Measurements from ENCODE around the gene GPR143.

Gene GPR143

DNA sequence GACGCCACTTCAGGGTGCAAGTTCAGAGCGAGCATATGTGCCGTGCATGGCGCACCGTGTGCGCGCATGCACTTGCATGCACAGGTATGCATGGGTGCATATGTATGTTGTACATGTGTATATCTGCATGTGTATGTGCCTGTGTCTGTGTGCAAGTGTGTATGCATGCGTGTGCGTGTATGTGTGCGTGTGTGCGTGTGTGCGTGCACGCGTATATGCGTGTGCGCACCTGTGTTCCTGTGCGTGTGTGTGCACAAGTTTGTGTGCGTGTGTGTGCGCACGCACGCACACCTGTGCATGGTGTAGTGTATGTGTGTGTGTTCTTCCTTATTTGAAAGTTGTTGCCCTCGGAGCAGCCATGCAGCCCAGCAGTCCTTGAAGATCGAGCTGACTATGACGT, 76.8 kb downstream of the GPR143 start:
- Histone ChIP-seq H2AFZ (ENCODE audit: low read length) (no peak overlapping the region), H4K20me1 (ENCODE audit: insufficient read depth, low read length, poor library complexity, severe bottlenecking) (no peaks in the 10 kb centered on the region), H3K4me2 (ENCODE audit: low read depth, low read length, poor library complexity, severe bottlenecking) (no peak overlapping the region), H3K9me3 (ENCODE audit: insufficient read depth, low read depth, low read length) (no peaks in the 10 kb centered on the region), H3F3A (ENCODE audit: low read depth) (no peaks in the 10 kb centered on the region), H3K36me3 (ENCODE audit: insufficient read depth, low read length) (no peaks in the 10 kb centered on the region; the same call in 1 of the 2 replicates), H3K4me1 (ENCODE audit: insufficient read depth, low read length, poor library complexity, severe bottlenecking) (no peaks in the 10 kb centered on the region), H3K9me2 (replicated peaks; ENCODE audit: low read depth, low read length) (no peaks in the 10 kb centered on the region), H3K27me3 (ENCODE audit: insufficient read depth, low read length, poor library complexity, severe bottlenecking) (no peaks in the 10 kb centered on the region), H3K4me3 (ENCODE audit: low read length, poor library complexity, severe bottlenecking) (no peak overlapping the region), H3K9ac (ENCODE audit: low read depth, low read length, poor library complexity, severe bottlenecking) (no peak overlapping the region), H3K79me2 (ENCODE audit: insufficient read depth, low read length) (no peaks in the 10 kb centered on the region)
- no peak for TF ChIP-seq EZH2phosphoT487 (IDR thresholded peaks at IDR 0.05; ENCODE audit: borderline replicate concordance)

DNA sequence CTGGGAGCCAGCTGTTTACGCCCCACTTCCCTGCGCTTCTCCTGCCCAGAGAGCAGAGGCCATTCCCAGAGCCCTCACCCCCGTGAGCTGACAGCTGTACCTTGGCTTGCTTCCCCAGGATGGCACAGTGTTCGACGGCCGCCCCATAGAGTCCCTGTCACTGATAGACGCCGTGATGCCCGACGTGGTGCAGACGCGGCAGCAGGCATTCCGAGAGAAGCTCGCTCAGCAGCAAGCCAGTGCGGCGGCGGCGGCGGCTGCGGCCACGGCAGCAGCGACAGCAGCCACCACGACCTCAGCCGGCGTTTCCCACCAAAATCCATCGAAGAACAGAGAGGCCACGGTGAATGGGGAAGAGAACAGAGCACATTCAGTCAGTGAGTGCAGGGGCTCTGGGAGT, 77.7 kb downstream of the GPR143 start:
- H2AFZ ChIP-seq (ENCODE audit: low read length): no peak overlapping the region
- H3F3A ChIP-seq (ENCODE audit: low read depth): no peaks in the 10 kb centered on the region
- no peaks in the 10 kb centered on the region for H3K9me2 ChIP-seq (replicated peaks; ENCODE audit: low read depth, low read length)
- no peaks in the 10 kb centered on the region for H3K79me2 ChIP-seq (ENCODE audit: insufficient read depth, low read length)
- H4K20me1 ChIP-seq (ENCODE audit: insufficient read depth, low read length, poor library complexity, severe bottlenecking): no peaks in the 10 kb centered on the region
- TF ChIP-seq, protein P1, sequence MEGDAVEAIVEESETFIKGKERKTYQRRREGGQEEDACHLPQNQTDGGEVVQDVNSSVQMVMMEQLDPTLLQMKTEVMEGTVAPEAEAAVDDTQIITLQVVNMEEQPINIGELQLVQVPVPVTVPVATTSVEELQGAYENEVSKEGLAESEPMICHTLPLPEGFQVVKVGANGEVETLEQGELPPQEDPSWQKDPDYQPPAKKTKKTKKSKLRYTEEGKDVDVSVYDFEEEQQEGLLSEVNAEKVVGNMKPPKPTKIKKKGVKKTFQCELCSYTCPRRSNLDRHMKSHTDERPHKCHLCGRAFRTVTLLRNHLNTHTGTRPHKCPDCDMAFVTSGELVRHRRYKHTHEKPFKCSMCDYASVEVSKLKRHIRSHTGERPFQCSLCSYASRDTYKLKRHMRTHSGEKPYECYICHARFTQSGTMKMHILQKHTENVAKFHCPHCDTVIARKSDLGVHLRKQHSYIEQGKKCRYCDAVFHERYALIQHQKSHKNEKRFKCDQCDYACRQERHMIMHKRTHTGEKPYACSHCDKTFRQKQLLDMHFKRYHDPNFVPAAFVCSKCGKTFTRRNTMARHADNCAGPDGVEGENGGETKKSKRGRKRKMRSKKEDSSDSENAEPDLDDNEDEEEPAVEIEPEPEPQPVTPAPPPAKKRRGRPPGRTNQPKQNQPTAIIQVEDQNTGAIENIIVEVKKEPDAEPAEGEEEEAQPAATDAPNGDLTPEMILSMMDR (conservative IDR thresholded peaks at IDR 0.05; ENCODE audit: low read length): no peak
- no peak for TF ChIP-seq EZH2phosphoT487 (IDR thresholded peaks at IDR 0.05; ENCODE audit: borderline replicate concordance)
- no peaks in the 10 kb centered on the region for H3K4me1 ChIP-seq (ENCODE audit: insufficient read depth, low read length, poor library complexity, severe bottlenecking)
- no peak overlapping the region for H3K9ac ChIP-seq (ENCODE audit: low read depth, low read length, poor library complexity, severe bottlenecking)
- H3K27me3 ChIP-seq (ENCODE audit: insufficient read depth, low read length, poor library complexity, severe bottlenecking): no peaks in the 10 kb centered on the region
- H3K4me3 ChIP-seq (ENCODE audit: low read length, poor library complexity, severe bottlenecking): no peak overlapping the region
- no peaks in the 10 kb centered on the region for H3K9me3 ChIP-seq (ENCODE audit: insufficient read depth, low read depth, low read length)
- H3K4me2 ChIP-seq (ENCODE audit: low read depth, low read length, poor library complexity, severe bottlenecking): no peak overlapping the region
- H3K36me3 ChIP-seq (ENCODE audit: insufficient read depth, low read length): no peaks in the 10 kb centered on the region; the same call in 1 of the 2 replicates

DNA sequence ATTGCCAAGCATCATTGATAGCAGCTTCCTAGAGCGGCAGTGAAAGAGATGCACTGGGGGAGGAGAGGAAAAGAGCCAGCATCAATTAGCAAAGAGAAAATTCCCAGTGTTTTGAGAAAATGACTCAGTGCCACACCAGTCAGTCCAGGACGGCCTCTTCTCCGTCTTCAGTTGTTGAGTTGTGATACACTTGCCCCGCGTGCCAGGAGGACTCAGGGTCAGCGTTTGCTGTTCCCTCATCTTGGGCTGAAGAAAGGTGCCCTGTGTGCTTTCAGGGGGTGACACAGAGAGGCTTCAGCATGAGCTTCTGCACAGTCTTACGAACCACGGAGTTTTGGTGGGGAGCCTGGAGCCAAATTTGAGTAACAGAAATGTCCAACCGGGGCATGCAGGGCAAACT, 82.3 kb downstream of the GPR143 start:
- no peaks in the 10 kb centered on the region for H3K9me2 ChIP-seq (replicated peaks; ENCODE audit: low read depth, low read length)
- no peaks in the 10 kb centered on the region; the same call in 1 of the 2 replicates for H3K36me3 ChIP-seq (ENCODE audit: insufficient read depth, low read length)
- no peaks in the 10 kb centered on the region for H3K27me3 ChIP-seq (ENCODE audit: insufficient read depth, low read length, poor library complexity, severe bottlenecking)
- H4K20me1 ChIP-seq (ENCODE audit: insufficient read depth, low read length, poor library complexity, severe bottlenecking): no peaks in the 10 kb centered on the region
- H3K79me2 ChIP-seq (ENCODE audit: insufficient read depth, low read length): no peaks in the 10 kb centered on the region
- H3K9me3 ChIP-seq (ENCODE audit: insufficient read depth, low read depth, low read length): no peaks in the 10 kb centered on the region
- H2AFZ ChIP-seq (ENCODE audit: low read length): no peak overlapping the region
- H3F3A ChIP-seq (ENCODE audit: low read depth): no peaks in the 10 kb centered on the region
- H3K4me1 ChIP-seq (ENCODE audit: insufficient read depth, low read length, poor library complexity, severe bottlenecking): no peaks in the 10 kb centered on the region
- H3K4me3 ChIP-seq (ENCODE audit: low read length, poor library complexity, severe bottlenecking): no peak overlapping the region
- no peak overlapping the region for H3K4me2 ChIP-seq (ENCODE audit: low read depth, low read length, poor library complexity, severe bottlenecking)
- TF ChIP-seq, protein P1 (conservative IDR thresholded peaks at IDR 0.05; ENCODE audit: low read length): no peak
- TF ChIP-seq EZH2phosphoT487 (IDR thresholded peaks at IDR 0.05; ENCODE audit: borderline replicate concordance): no peak
- no peak overlapping the region for H3K9ac ChIP-seq (ENCODE audit: low read depth, low read length, poor library complexity, severe bottlenecking)

DNA sequence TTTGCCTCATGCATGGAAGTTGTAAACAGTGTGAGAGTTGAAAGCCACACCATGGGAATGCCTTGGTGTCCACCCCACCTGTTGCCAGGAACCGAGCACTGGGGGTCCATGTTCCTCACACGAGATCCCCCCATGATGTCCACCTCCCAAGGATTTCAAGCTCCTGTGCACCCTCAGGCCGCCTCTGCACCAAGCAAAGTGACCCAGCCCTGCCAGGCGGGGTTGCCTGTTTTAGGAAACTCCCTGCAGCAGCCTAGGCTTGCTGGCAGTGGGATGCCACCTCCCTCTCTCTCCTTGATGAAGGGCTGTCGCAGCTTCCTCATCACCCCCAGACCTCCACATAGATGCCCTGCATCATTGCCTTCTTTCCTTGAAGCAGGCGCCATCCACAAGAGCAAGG, 82.8 kb downstream of the GPR143 start:
- no peaks in the 10 kb centered on the region for H4K20me1 ChIP-seq (ENCODE audit: insufficient read depth, low read length, poor library complexity, severe bottlenecking)

More for the DNA sequence above, 82.8 kb downstream of the GPR143 start:
- TF ChIP-seq, protein P1 (conservative IDR thresholded peaks at IDR 0.05; ENCODE audit: low read length): no peak
- no peak for TF ChIP-seq EZH2phosphoT487 (IDR thresholded peaks at IDR 0.05; ENCODE audit: borderline replicate concordance)
- no peaks in the 10 kb centered on the region for H3K27me3 ChIP-seq (ENCODE audit: insufficient read depth, low read length, poor library complexity, severe bottlenecking)
- no peak overlapping the region for H3K4me3 ChIP-seq (ENCODE audit: low read length, poor library complexity, severe bottlenecking)
- H2AFZ ChIP-seq (ENCODE audit: low read length): no peak overlapping the region
- no peaks in the 10 kb centered on the region for H3K4me1 ChIP-seq (ENCODE audit: insufficient read depth, low read length, poor library complexity, severe bottlenecking)
- H3K9me3 ChIP-seq (ENCODE audit: insufficient read depth, low read depth, low read length): no peaks in the 10 kb centered on the region
- H3K4me2 ChIP-seq (ENCODE audit: low read depth, low read length, poor library complexity, severe bottlenecking): no peak overlapping the region
- no peaks in the 10 kb centered on the region for H3K36me3 ChIP-seq (ENCODE audit: insufficient read depth, low read length)
- no peaks in the 10 kb centered on the region for H3K79me2 ChIP-seq (ENCODE audit: insufficient read depth, low read length)
- H3K9ac ChIP-seq (ENCODE audit: low read depth, low read length, poor library complexity, severe bottlenecking): no peak overlapping the region
- H3K9me2 ChIP-seq (replicated peaks; ENCODE audit: low read depth, low read length): no peaks in the 10 kb centered on the region
- H3F3A ChIP-seq (ENCODE audit: low read depth): no peaks in the 10 kb centered on the region
